Measurements from ENCODE around the gene ATXN2.

DNA sequence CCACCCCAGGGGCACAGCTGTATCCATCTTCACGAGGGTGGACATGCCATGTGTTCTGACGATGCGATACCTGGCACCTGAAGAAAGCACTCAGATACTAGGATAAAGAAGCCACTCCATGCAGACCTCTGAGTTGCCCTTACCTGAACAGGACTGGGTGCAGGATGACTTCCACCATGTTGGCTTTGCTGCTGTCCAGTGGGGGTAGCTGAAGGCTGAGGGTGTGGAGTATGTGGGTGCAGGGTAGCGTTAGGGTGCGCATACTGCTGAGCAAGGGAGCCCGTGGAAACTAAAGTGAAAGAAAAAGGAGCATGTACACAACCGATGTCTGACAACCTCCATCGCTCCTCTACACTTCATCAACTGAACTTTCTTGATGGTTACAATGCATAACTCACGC lies 142.0 kb downstream of the ATXN2 start:
- TF ChIP-seq, protein P1, sequence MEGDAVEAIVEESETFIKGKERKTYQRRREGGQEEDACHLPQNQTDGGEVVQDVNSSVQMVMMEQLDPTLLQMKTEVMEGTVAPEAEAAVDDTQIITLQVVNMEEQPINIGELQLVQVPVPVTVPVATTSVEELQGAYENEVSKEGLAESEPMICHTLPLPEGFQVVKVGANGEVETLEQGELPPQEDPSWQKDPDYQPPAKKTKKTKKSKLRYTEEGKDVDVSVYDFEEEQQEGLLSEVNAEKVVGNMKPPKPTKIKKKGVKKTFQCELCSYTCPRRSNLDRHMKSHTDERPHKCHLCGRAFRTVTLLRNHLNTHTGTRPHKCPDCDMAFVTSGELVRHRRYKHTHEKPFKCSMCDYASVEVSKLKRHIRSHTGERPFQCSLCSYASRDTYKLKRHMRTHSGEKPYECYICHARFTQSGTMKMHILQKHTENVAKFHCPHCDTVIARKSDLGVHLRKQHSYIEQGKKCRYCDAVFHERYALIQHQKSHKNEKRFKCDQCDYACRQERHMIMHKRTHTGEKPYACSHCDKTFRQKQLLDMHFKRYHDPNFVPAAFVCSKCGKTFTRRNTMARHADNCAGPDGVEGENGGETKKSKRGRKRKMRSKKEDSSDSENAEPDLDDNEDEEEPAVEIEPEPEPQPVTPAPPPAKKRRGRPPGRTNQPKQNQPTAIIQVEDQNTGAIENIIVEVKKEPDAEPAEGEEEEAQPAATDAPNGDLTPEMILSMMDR (IDR thresholded peaks at IDR 0.05): no peak
- TF ChIP-seq ZFX (IDR thresholded peaks at IDR 0.05; ENCODE audit: borderline replicate concordance): no peak
